Lung (tissue), 12 donors: ENCODE results near the gene ITPRIPL2. TPM values are rescaled to one million over a fixed set of nuclear protein-coding genes. Genes with fewer than 3 reads are reported as not detected.

ENCODE experiments used
- ATAC-seq: fragments of 200-7000 bp; cut with Tn5 transposase; one replicate; pipeline ENCODE4 v1.9.1; 2020; ENCODE audit warnings: moderate number of reproducible peaks; ENCODE audit not compliant: insufficient read depth, low FRiP score
- DNase-seq, 3 donors: peaks; one replicate each; pipeline ENCODE4 v3.0.0-alpha.2; 2013 to 2017
- H3K27ac ChIP-seq, 2 donors: one replicate each; pipeline ENCODE4 v1.5.1; 2013; ENCODE audit warnings: mild to moderate bottlenecking in 2 of 2, moderate library complexity in 2 of 2, control low read depth in 1 of 2, inconsistent platforms in 1 of 2, low read depth in 1 of 2, low read length in 1 of 2
- H3K27me3 ChIP-seq, 3 donors: one replicate each; pipeline ENCODE4 v1.5.1; 2013; ENCODE audit warnings: low read length in 2 of 3; ENCODE audit not compliant: control insufficient read depth in 3 of 3, insufficient read depth in 3 of 3
- H3K36me3 ChIP-seq, 4 donors: one replicate each; pipeline ENCODE4 v1.5.1; 2013; ENCODE audit warnings: low read length in 4 of 4, mild to moderate bottlenecking in 1 of 4, moderate library complexity in 1 of 4; ENCODE audit not compliant: control insufficient read depth in 4 of 4, insufficient read depth in 4 of 4
- H3K4me1 ChIP-seq, 5 donors: one replicate each; pipeline ENCODE4 v1.5.1; 2013; ENCODE audit warnings: low read length in 5 of 5, mild to moderate bottlenecking in 2 of 5, moderate library complexity in 1 of 5; ENCODE audit not compliant: control insufficient read depth in 5 of 5, insufficient read depth in 5 of 5
- H3K4me3 ChIP-seq: one replicate; pipeline ENCODE4 v1.5.1; 2013; ENCODE audit warnings: mild to moderate bottlenecking, control low read depth, moderate library complexity
- H3K9ac ChIP-seq, 2 donors: one replicate each; pipeline ENCODE4 v1.5.1; 2013; ENCODE audit warnings: low read length in 2 of 2, control low read depth in 1 of 2; ENCODE audit not compliant: insufficient read depth in 1 of 2
- H3K9me3 ChIP-seq, 4 donors: one replicate each; pipeline ENCODE4 v1.5.1; 2013; ENCODE audit warnings: low read length in 3 of 4, mild to moderate bottlenecking in 1 of 4, moderate library complexity in 1 of 4; ENCODE audit not compliant: control insufficient read depth in 4 of 4, insufficient read depth in 3 of 4
- WGBS, 2 donors: extraction: QIAGEN DNeasy Blood & Tissue Kit; methylation state at CpG; one replicate each; pipeline ENCODE4 v1.1.7; 2013; 5-methylcytosine and 5-hydroxymethylcytosine counted together
- polyA plus RNA-seq, 2 donors: library from polyadenylated mRNA; stranded (reverse); fragments of 200-250 nt; gene quantifications; one replicate each; pipeline ENCODE4 v1.2.1, GENCODE V29; 2013
- total RNA-seq, 2 donors: library from RNA; depleted of rRNA in 1 of 2; stranded (reverse); fragments of >200 nt in 1 of 2; gene quantifications; one replicate each; pipeline ENCODE4 v1.2.1, GENCODE V29; 2014 to 2021
- TF ChIP-seq, protein P1 (sequence below): IDR thresholded peaks from 2 replicates; pipeline ENCODE4 v1.5.1; 2012; ENCODE audit warnings: mild to moderate bottlenecking; ENCODE audit errors: control extremely low read depth, extremely low read depth
- donor health status: control.
- donor health status: control.
- donor health status: Bipolar disorder and iron deficiency.
- donor health status: healthy.
- donor health status: DM: yes; HTN: yes; CAD: no.

Gene ITPRIPL2
- total and polyA plus RNA-seq, 4 donors: 12.4 to 86.3 (median 28.3) TPM

DNA sequence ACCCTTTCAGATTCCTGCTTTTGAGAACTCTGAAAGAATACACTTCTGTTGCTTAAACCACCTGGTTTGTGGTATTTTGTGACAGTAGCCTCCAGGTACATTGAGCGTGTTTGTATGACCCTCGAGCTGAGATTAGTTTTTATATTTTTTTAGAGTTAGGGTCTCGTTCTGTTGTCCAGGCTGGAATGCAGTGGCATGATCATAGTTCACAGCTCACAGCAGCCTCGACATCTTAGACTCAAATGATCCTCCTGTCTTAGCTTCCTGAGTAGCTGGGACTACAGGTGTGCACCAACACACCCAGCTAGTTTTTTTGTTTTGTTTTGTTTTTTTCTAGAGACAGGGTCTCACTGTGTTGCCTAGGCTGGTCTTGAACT, 4.5 kb upstream of the ITPRIPL2 start:
- ATAC-seq (no peak), DNase-seq (no peak)
- WGBS, 2 donors: 86 to 89% methylated on average over 4 of the region's 4 CpGs
- Histone ChIP-seq H3K9ac (no peak overlapping the region), H3K9me3 (no peaks in the 10 kb centered on the region), H3K27ac (no peak overlapping the region), H3K27me3 (no peaks in the 10 kb centered on the region), H3K4me3 (no peak overlapping the region), H3K4me1 (peaks cover 0 to 45% (median 15%) of the 10 kb centered on the region in 5 donors), H3K36me3 (no peaks in the 10 kb centered on the region)
- TF ChIP-seq, protein P1, sequence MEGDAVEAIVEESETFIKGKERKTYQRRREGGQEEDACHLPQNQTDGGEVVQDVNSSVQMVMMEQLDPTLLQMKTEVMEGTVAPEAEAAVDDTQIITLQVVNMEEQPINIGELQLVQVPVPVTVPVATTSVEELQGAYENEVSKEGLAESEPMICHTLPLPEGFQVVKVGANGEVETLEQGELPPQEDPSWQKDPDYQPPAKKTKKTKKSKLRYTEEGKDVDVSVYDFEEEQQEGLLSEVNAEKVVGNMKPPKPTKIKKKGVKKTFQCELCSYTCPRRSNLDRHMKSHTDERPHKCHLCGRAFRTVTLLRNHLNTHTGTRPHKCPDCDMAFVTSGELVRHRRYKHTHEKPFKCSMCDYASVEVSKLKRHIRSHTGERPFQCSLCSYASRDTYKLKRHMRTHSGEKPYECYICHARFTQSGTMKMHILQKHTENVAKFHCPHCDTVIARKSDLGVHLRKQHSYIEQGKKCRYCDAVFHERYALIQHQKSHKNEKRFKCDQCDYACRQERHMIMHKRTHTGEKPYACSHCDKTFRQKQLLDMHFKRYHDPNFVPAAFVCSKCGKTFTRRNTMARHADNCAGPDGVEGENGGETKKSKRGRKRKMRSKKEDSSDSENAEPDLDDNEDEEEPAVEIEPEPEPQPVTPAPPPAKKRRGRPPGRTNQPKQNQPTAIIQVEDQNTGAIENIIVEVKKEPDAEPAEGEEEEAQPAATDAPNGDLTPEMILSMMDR: no peak

DNA sequence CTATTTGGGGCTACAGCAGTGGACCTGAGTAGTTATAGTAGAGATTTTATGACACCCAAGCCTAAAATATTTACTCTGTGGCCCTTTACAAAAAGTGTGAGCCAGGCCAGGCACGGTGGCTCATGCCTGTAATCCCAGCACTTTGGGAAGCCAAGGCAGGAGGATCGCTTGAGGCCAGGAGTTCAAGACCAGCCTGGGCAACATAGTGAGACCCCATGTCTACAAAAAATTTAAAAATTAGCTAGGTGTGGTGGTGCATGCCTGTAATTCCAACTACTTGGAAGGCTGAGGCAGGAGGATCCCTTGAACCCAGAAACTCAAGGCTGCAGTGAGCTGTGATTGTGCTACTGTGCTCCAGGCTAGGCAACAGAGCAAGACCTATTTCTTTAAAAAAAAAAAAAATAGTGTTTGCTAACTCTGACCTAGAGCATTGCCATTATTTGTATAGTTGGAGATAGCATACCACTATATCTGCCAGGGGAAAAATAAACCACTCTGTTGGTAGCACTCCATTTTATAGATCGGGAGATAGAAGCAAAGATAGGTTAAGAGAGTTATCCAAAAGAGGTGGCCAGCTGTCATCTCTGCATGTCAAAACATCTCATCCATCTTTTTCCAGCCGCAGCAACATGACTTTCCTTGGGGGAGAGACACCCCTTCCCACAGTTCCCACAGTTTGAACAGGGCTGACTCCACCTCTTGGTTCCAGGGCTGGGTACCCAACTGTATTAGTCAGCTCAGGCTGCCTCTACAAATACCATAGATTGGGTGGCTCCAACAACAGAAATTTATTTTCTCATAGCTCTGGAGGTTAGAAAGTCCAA, 3.0 kb upstream of the ITPRIPL2 start:
- Histone ChIP-seq H3K36me3 (peaks cover 0 to 9% (median 4%) of the 10 kb centered on the region in 4 donors), H3K27ac (no peak overlapping the region), H3K9me3 (no peaks in the 10 kb centered on the region), H3K4me3 (no peak overlapping the region), H3K27me3 (no peaks in the 10 kb centered on the region), H3K4me1 (peaks cover under 1 to 45% (median 16%) of the 10 kb centered on the region in 5 donors), H3K9ac (no peak overlapping the region)
- DNase-seq (no peak), ATAC-seq (no peak)
- TF ChIP-seq, protein P1: no peak
- 86 to 92% methylated on average over 4 of the region's 4 CpGs for WGBS, 2 donors

DNA sequence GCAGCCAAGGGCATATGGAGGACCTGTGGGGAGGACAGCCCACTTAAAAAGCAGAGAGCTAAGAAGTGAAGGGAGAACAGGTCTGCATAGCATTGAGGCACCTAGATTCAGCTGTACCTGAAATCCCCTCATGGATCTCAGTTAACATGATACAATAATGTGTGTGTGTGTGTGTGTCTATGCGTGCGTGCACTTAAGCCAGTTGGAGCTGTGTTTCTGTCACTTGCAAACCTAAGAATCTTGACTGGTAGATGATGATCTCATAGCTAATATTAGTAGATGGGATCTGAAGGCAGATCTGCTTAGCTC, 1.7 kb upstream of the ITPRIPL2 start:
- Histone ChIP-seq H3K27me3 (no peaks in the 10 kb centered on the region), H3K4me1 (peaks cover 3 to 45% (median 17%) of the 10 kb centered on the region in 5 donors), H3K27ac (no peak overlapping the region), H3K9ac (no peak overlapping the region), H3K36me3 (peaks cover 0 to 12% (median 8%) of the 10 kb centered on the region in 4 donors), H3K9me3 (no peaks in the 10 kb centered on the region), H3K4me3 (no peak overlapping the region)
- WGBS, 2 donors: 95 to 98% methylated on average over 2 of the region's 2 CpGs
- no peak for ATAC-seq
- DNase-seq: no peak
- TF ChIP-seq, protein P1: no peak
